Activated effector memory CD4-positive, alpha-beta T cell treated with anti-CD3 and anti-CD28 coated beads, Interleukin-2, amount 50 U/mL, for 16 hours (primary cell): ENCODE data around the gene C11orf54.

Experiments used
- DNase-seq: peaks from one replicate; pipeline ENCODE4 v3.0.0-alpha.2; 2020

Gene C11orf54

GRCh38 chr11:93741094-93741881 is at the start of gene C11orf54, which contains the start of gene TAF1D:
Gene C11orf54 (plus strand): TSS chr11:93741672. CDS start chr11:93747394, 5,722 bp downstream.
Gene TAF1D (minus strand): TSS chr11:93741495. CDS start chr11:93739304, 2,191 bp downstream.
- DNase-seq: peak; percentile 98

- no peak for DNase-seq
Observed at GRCh38 chr11:93694109-93694508, 47.4 kb upstream of the C11orf54 start.

GRCh38 chr11:93694557-93694956 is 46.9 kb upstream of the C11orf54 start:
- DNase-seq: no peak

- DNase-seq: no peak
Observed at GRCh38 chr11:93697611-93698010, 43.9 kb upstream of the C11orf54 start.

GRCh38 chr11:93700830-93701229 is 40.6 kb upstream of the C11orf54 start:
- DNase-seq: no peak

GRCh38 chr11:93704237-93704636 is 37.2 kb upstream of the C11orf54 start:
- no peak for DNase-seq

- no peak for DNase-seq
Observed at GRCh38 chr11:93710239-93710638, 31.2 kb upstream of the C11orf54 start.

GRCh38 chr11:93712678-93713077 is 28.8 kb upstream of the C11orf54 start:
- no peak for DNase-seq

GRCh38 chr11:93715797-93716396 is 25.6 kb upstream of the C11orf54 start:
- no peak for DNase-seq

GRCh38 chr11:93717501-93717900 is 24.0 kb upstream of the C11orf54 start:
- DNase-seq: no peak

- DNase-seq: no peak
Observed at GRCh38 chr11:93718057-93718563, 23.4 kb upstream of the C11orf54 start.

GRCh38 chr11:93719310-93719709 is 22.2 kb upstream of the C11orf54 start:
- no peak for DNase-seq

GRCh38 chr11:93720522-93720921 is 20.9 kb upstream of the C11orf54 start:
- no peak for DNase-seq

GRCh38 chr11:93724089-93724488 is 17.4 kb upstream of the C11orf54 start:
- DNase-seq: no peak

GRCh38 chr11:93727985-93728791 is 13.3 kb upstream of the C11orf54 start:
- DNase-seq: no peak

GRCh38 chr11:93728792-93729128 is 12.7 kb upstream of the C11orf54 start:
- no peak for DNase-seq

GRCh38 chr11:93729129-93729616 is 12.3 kb upstream of the C11orf54 start:
- no peak for DNase-seq

GRCh38 chr11:93730108-93731107 is 11.1 kb upstream of the C11orf54 start:
- DNase-seq: no peak

GRCh38 chr11:93732237-93732892 is 9.1 kb upstream of the C11orf54 start:
- DNase-seq: no peak

- DNase-seq: no peak
Observed at GRCh38 chr11:93733474-93733873, 8.0 kb upstream of the C11orf54 start.
